B cell (primary cell): ENCODE measurements around the gene DDX56. TPM values are rescaled to one million over a fixed set of nuclear protein-coding genes. Genes with fewer than 3 reads are reported as not detected.

Experiments used
- ATAC-seq: fragments of 200-7000 bp; cut with Tn5 transposase; one replicate; pipeline ENCODE4 v1.10.0; 2021; ENCODE audit warnings: low read depth, mild to moderate bottlenecking, moderate number of reproducible peaks, moderate library complexity
- CTCF ChIA-PET: fragments of 350-600 bp; sonication (Branson Sonifier 250); formaldehyde crosslinking; loops from one replicate; lab custom pipeline; 2021; ENCODE audit warnings: antibody characterized with exemption, inconsistent platforms; lab: Charles Lee
- POLR2A ChIA-PET: fragments of 350-600 bp; sonication (Branson Sonifier 250); formaldehyde crosslinking; loops from one replicate; lab custom pipeline; 2021; ENCODE audit warnings: antibody characterized with exemption; lab: Charles Lee
- DNase-seq: peaks from one replicate; pipeline ENCODE4 v3.0.0; 2013
- H2AFZ ChIP-seq: 2 replicates; pipeline ENCODE4 v1.6.1; 2012; ENCODE audit warnings: mild to moderate bottlenecking, low read depth, low read length; ENCODE audit not compliant: insufficient read depth, poor library complexity, severe bottlenecking
- H3K27ac ChIP-seq, 2 donors: 1 replicate in 1 of 2; 2 replicates in 1 of 2; pipeline ENCODE4 v1.5.1; 2012 to 2013; ENCODE audit warnings: low read length in 2 of 2, mild to moderate bottlenecking in 2 of 2, moderate library complexity in 1 of 2
- H3K27me3 ChIP-seq, 4 experiments: fragments of 200-600 bp in 1 of 4; sonication (generic) in 1 of 4; replicated peaks in 1 of 4; 1 replicate in 2 of 4; 2 replicates in 2 of 4; pipeline versions ENCODE4 v1.6.1 to v1.7.0; 2013 to 2016; ENCODE audit warnings: low read length in 3 of 4, mild to moderate bottlenecking in 2 of 4, mixed read lengths in 1 of 4, moderate library complexity in 1 of 4; ENCODE audit not compliant: insufficient read depth in 4 of 4, control insufficient read depth in 3 of 4; ENCODE audit errors: control extremely low read depth in 1 of 4
- H3K36me3 ChIP-seq, 2 experiments: replicated peaks in 1 of 2; 1 replicate in 1 of 2; 2 replicates in 1 of 2; pipeline versions ENCODE4 v1.6.1 to v1.7.1; 2013; ENCODE audit warnings: low read length in 1 of 2; ENCODE audit not compliant: insufficient read depth in 2 of 2, control insufficient read depth in 1 of 2; ENCODE audit errors: control extremely low read depth in 1 of 2, extremely low read depth in 1 of 2
- H3K4me1 ChIP-seq, 2 donors: fragments of 200-600 bp in 1 of 2; sonication (generic) in 1 of 2; 1 replicate in 1 of 2; 2 replicates in 1 of 2; pipeline versions ENCODE4 v1.5.1 to v1.6.1; 2013 to 2017; ENCODE audit warnings: low read length in 2 of 2; ENCODE audit not compliant: control insufficient read depth in 2 of 2, insufficient read depth in 2 of 2
- H3K4me2 ChIP-seq: replicated peaks from 2 replicates; pipeline ENCODE3; 2012; ENCODE audit warnings: mild to moderate bottlenecking, low read depth, low read length; ENCODE audit not compliant: poor library complexity, severe bottlenecking
- H3K4me3 ChIP-seq, 5 experiments: fragments of 200-600 bp in 1 of 5; sonication (generic) in 1 of 5; 1 replicate in 3 of 5; 2 replicates in 2 of 5; pipeline versions ENCODE4 v1.5.1 to v1.7.0; 2011 to 2016; ENCODE audit warnings: low read length in 4 of 5, mild to moderate bottlenecking in 4 of 5, low read depth in 2 of 5, control low read depth in 1 of 5, moderate library complexity in 1 of 5; ENCODE audit not compliant: insufficient read depth in 1 of 5; ENCODE audit errors: control extremely low read depth in 1 of 5, extremely low read depth in 1 of 5
- H3K79me2 ChIP-seq: fragments of 200-600 bp; sonication (generic); one replicate; pipeline ENCODE4 v1.6.0; 2016; ENCODE audit warnings: low read length; ENCODE audit not compliant: control insufficient read depth, insufficient read depth
- H3K9ac ChIP-seq: fragments of 200-600 bp; sonication (generic); 2 replicates; pipeline ENCODE4 v1.6.1; 2017; ENCODE audit warnings: mild to moderate bottlenecking, low read length, moderate library complexity
- H3K9me3 ChIP-seq, 3 donors: one replicate each; pipeline versions ENCODE4 v1.6.1 to v1.7.1; 2013; ENCODE audit warnings: low read length in 2 of 3; ENCODE audit not compliant: control insufficient read depth in 2 of 3, insufficient read depth in 1 of 3; ENCODE audit errors: control extremely low read depth in 1 of 3
- H4K20me1 ChIP-seq: 2 replicates; pipeline ENCODE4 v1.6.0; 2012; ENCODE audit warnings: mild to moderate bottlenecking, low read length; ENCODE audit not compliant: insufficient read depth, control insufficient read depth, poor library complexity, severe bottlenecking
- H3K27ac Mint-ChIP-seq: one replicate; pipeline ENCODE4 v1.8.0; 2021; ENCODE audit warnings: mixed read lengths
- H3K27me3 Mint-ChIP-seq: one replicate; pipeline ENCODE4 v1.8.0; 2021; ENCODE audit warnings: mixed read lengths
- H3K4me1 Mint-ChIP-seq: one replicate; pipeline ENCODE4 v1.8.0; 2021; ENCODE audit warnings: mixed read lengths
- H3K4me3 Mint-ChIP-seq: one replicate; pipeline ENCODE4 v1.8.0; 2021; ENCODE audit warnings: mixed read lengths
- H3K9me3 Mint-ChIP-seq: one replicate; pipeline ENCODE4 v1.8.0; 2022; ENCODE audit warnings: mixed read lengths; ENCODE audit not compliant: insufficient read depth
- EZH2 ChIP-seq: IDR thresholded peaks from 2 replicates; pipeline ENCODE4 v1.6.1; 2012; ENCODE audit warnings: borderline replicate concordance, low read depth, mild to moderate bottlenecking, moderate library complexity, low read length; ENCODE audit not compliant: insufficient read depth, poor library complexity, severe bottlenecking
- WGBS: methylation state at CpG from one replicate; pipeline ENCODE4 v1.1.5; 2013; ENCODE audit warnings: missing lambda C conversion rate; ENCODE audit not compliant: insufficient coverage; 5-methylcytosine and 5-hydroxymethylcytosine counted together
- intact Hi-C: fragments of 100-400 bp; cut with micrococcal nuclease; formaldehyde crosslinking; loops from one replicate; pipeline ENCODE4 v1.10.0; 2022
- polyA plus RNA-seq: library from polyadenylated mRNA; depleted of rRNA; stranded (reverse); fragments of >200 nt; gene quantifications from 2 replicates; pipeline ENCODE4 v1.2.3, GENCODE V29; 2012
- total RNA-seq, 2 donors: library from RNA; stranded (reverse); fragments of 120-200 nt in 1 of 2; gene quantifications; 1 replicate in 1 of 2; 2 replicates in 1 of 2; pipeline versions ENCODE4 v1.2.3 to v1.2.4, GENCODE V29; 2013 to 2022
- TF ChIP-seq, protein P1 (sequence below): fragments of 200-600 bp; IDR thresholded peaks from one replicate; pipeline ENCODE4 v1.8.0; 2022; ENCODE audit warnings: antibody characterized with exemption, mild to moderate bottlenecking

DDX56 gene
- total and polyA plus RNA-seq, 2 donors (not counting 1 experiment from before 2014, with no cell fraction given): 88.2 to 102 TPM

DNA sequence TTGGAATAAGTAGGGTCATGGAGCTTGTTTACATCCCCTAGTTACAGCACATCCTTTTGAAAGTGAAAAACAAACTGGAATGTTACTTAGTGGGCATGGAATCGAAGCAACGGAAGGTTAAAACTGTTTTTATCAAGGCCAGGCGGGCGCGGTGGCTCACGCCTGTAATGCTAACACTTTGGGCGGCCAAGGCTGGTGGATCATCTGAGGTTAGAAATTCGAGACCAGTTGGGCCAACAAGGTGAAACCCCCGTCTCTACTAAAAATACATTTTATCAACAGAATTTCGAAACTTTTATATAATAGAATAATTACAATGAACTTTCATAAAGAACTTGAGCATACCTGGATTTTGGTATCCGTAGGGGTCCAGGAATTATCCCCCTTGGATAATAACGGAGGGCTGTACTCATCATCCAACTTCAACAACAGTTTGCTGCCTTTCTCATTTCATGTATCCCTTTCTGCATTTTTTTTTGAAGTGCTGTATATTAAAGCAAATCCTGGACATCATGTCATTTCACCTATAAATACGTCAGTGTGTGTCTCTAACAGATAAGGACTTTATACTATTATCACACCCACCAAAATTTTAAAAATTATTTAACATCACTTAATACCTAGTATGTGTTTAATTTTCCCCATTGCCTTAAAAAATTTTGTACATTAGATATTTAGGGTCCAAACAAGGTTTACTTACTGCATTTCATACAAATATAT, 9.6 kb upstream of the DDX56 start:
- ATAC-seq (no peak), DNase-seq (no peak)
- POLR2A ChIA-PET: interaction anchor here (1.1 to 2.2 kb wide), 5 partner anchors 23 to 444 kb away, joined by 3 to 12 read pairs (median 5); partner anchors contain the start of genes H2AZ2, NUDCD3 and OGDH
- peak overlapping the region in 3 of 5 experiments; percentile 67 to 99 (median 88) for H3K4me3 ChIP-seq
- Mint-ChIP-seq H3K27me3 (no peaks in the 10 kb centered on the region), H3K4me3 (peak overlapping the region; percentile 96), H3K9me3 (no peaks in the 10 kb centered on the region), H3K27ac (peak overlapping the region; percentile 99), H3K4me1 (peaks cover 31% of the 10 kb centered on the region)
- H3K79me2 ChIP-seq: peaks cover 30% of the 10 kb centered on the region
- intact Hi-C loops: loop anchor here (5.0 kb wide), 2 partner anchors 419 to 444 kb away; partner anchors contain the start of gene CCM2
- peak overlapping the region; percentile 90 to 96 for H3K27ac ChIP-seq
- H3K4me1 ChIP-seq: peaks cover 21 to 23% of the 10 kb centered on the region in 2 donors
- no CpG with 5 or more reads among the region's 13 CpGs for WGBS
- H3K4me2 ChIP-seq: peak overlapping the region; percentile 98
- H3K9ac ChIP-seq: peak overlapping the region; percentile 96
- H4K20me1 ChIP-seq: no peaks in the 10 kb centered on the region
- H3K9me3 ChIP-seq: no peaks in the 10 kb centered on the region
- H2AFZ ChIP-seq: peak overlapping the region; percentile 100
- H3K27me3 ChIP-seq: no peaks in the 10 kb centered on the region
- CTCF ChIA-PET: interaction anchor here (2.5 to 3.5 kb wide), 2 partner anchors 264 to 552 kb away, joined by 10 to 29 read pairs; partner anchors contain the start of gene H2AZ2
- TF ChIP-seq, protein P1, sequence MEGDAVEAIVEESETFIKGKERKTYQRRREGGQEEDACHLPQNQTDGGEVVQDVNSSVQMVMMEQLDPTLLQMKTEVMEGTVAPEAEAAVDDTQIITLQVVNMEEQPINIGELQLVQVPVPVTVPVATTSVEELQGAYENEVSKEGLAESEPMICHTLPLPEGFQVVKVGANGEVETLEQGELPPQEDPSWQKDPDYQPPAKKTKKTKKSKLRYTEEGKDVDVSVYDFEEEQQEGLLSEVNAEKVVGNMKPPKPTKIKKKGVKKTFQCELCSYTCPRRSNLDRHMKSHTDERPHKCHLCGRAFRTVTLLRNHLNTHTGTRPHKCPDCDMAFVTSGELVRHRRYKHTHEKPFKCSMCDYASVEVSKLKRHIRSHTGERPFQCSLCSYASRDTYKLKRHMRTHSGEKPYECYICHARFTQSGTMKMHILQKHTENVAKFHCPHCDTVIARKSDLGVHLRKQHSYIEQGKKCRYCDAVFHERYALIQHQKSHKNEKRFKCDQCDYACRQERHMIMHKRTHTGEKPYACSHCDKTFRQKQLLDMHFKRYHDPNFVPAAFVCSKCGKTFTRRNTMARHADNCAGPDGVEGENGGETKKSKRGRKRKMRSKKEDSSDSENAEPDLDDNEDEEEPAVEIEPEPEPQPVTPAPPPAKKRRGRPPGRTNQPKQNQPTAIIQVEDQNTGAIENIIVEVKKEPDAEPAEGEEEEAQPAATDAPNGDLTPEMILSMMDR: no peak
- TF ChIP-seq EZH2: no peak
- H3K36me3 ChIP-seq: peaks cover 0 to 27% of the 10 kb centered on the region in 2 experiments
